GM18505 (cell line): Measurements from ENCODE around the gene CCS.
"Not testable (repeated sequence)": the region's sequence is repeated elsewhere in the genome, so short reads cannot be mapped to it uniquely, and the experiment has no call there.

Experiments
- ATAC-seq: cut with Tn5 transposase; IDR thresholded peaks from one replicate; pipeline ENCODE4 v1.9.1; 2021; ENCODE audit not compliant: unreplicated experiment
- POLR2A ChIP-seq: IDR thresholded peaks from 4 replicates; pipeline ENCODE4 v1.6.1; 2011; ENCODE audit warnings: borderline replicate concordance; ENCODE audit not compliant: insufficient read depth, insufficient read length; ENCODE audit errors: extremely low read depth

CCS gene

GRCh38 chr11:66593303-66593635, 284 bp downstream of the CCS start:
- no peak for TF ChIP-seq POLR2A
- ATAC-seq = peak; percentile 33

- no peak for TF ChIP-seq POLR2A
- ATAC-seq = no peak
These were observed 665 bp downstream of the CCS start for GRCh38 chr11:66593650-66594049.

- ATAC-seq = no peak
- TF ChIP-seq POLR2A = no peak
These were observed 2.4 kb downstream of the CCS start for GRCh38 chr11:66595245-66595904.

- ATAC-seq = no peak
- no peak for TF ChIP-seq POLR2A
These were observed 6.0 kb downstream of the CCS start for GRCh38 chr11:66598993-66599392.

GRCh38 chr11:66600219-66600618, 7.2 kb downstream of the CCS start:
- TF ChIP-seq POLR2A = no peak
- ATAC-seq = no peak

- TF ChIP-seq POLR2A = no peak
- no peak for ATAC-seq
These were observed 7.7 kb downstream of the CCS start for GRCh38 chr11:66600631-66601233.

- TF ChIP-seq POLR2A = no peak
- ATAC-seq = no peak
These were observed 10.1 kb downstream of the CCS start for GRCh38 chr11:66603072-66603471.

- TF ChIP-seq POLR2A = no peak
- ATAC-seq = no peak
These were observed 11.2 kb downstream of the CCS start for GRCh38 chr11:66604155-66604554.

- ATAC-seq = not testable (repeated sequence)
These were observed 13.6 kb downstream of the CCS start for GRCh38 chr11:66606608-66607007.

GRCh38 chr11:66607126-66607834, 14.3 kb downstream of the CCS start:
- no peak for ATAC-seq
- no peak for TF ChIP-seq POLR2A

- ATAC-seq = no peak
- TF ChIP-seq POLR2A = no peak
These were observed 17.0 kb downstream of the CCS start for GRCh38 chr11:66609721-66610617.

GRCh38 chr11:66612458-66612857, 19.5 kb downstream of the CCS start:
- ATAC-seq = no peak
- TF ChIP-seq POLR2A = no peak

- ATAC-seq = no peak
- no peak for TF ChIP-seq POLR2A
These were observed 21.1 kb downstream of the CCS start for GRCh38 chr11:66614073-66614472.
